PC-3 (cell line): ENCODE measurements around the gene CRHR2. TPM values are rescaled to one million over a fixed set of nuclear protein-coding genes. Genes with fewer than 3 reads are reported as not detected.
A peak's percentile ranks its signal among the peaks of the same experiment; 100 is the strongest.

Experiments
- ATAC-seq: fragments of 200-7000 bp; cut with Tn5 transposase; 2 replicates; pipeline ENCODE4 v1.9.1; 2020; ENCODE audit warnings: mild to moderate bottlenecking, moderate library complexity
- BruUV-seq: library from RNA; stranded (reverse); fragments of 400-500 nt; replicated peaks from 2 replicates; lab custom pipeline; 2021; lab: Mats Ljungman, UMichigan
- CTCF ChIA-PET: fragments of 300-600 bp; sonication (Branson Sonifier 250); formaldehyde crosslinking; loops from one replicate; lab custom pipeline; 2022; ENCODE audit warnings: antibody characterized with exemption; lab: Charles Lee
- POLR2A ChIA-PET: fragments of 300-600 bp; sonication (Branson Sonifier 250); formaldehyde crosslinking; loops from one replicate; lab custom pipeline; 2022; ENCODE audit warnings: antibody characterized with exemption; ENCODE audit not compliant: unreplicated experiment; lab: Charles Lee
- DNase-seq: peaks from one replicate; pipeline ENCODE4 v3.0.0-alpha.2; 2015
- H2AFZ ChIP-seq: fragments of 300-600 bp; sonication (generic); 2 replicates; pipeline ENCODE4 v1.6.0; 2016; ENCODE audit warnings: antibody characterized with exemption, low read length
- H3F3A ChIP-seq: fragments of 300-600 bp; sonication (generic); one replicate; pipeline ENCODE4 v1.6.0; 2017; ENCODE audit warnings: antibody characterized with exemption, low read length, control low read depth, mild to moderate bottlenecking; ENCODE audit not compliant: unreplicated experiment
- H3K27ac ChIP-seq: fragments of 300-600 bp; sonication (generic); 2 replicates; pipeline ENCODE4 v1.5.1; 2016; ENCODE audit warnings: mild to moderate bottlenecking, low read length
- H3K27me3 ChIP-seq: fragments of 300-600 bp; sonication (generic); 2 replicates; pipeline ENCODE4 v1.6.1; 2016; ENCODE audit warnings: low read length, mixed read lengths
- H3K36me3 ChIP-seq: fragments of 300-600 bp; sonication (generic); 2 replicates; pipeline ENCODE4 v1.6.1; 2016; ENCODE audit warnings: low read depth, mixed run types, low read length, mixed read lengths
- H3K4me1 ChIP-seq: fragments of 300-600 bp; sonication (generic); 2 replicates; pipeline ENCODE4 v1.5.1; 2016; ENCODE audit warnings: low read length; ENCODE audit not compliant: insufficient read depth
- H3K4me2 ChIP-seq: fragments of 300-600 bp; sonication (generic); 2 replicates; pipeline ENCODE4 v1.6.0; 2016; ENCODE audit warnings: low read length
- H3K4me3 ChIP-seq: fragments of 300-600 bp; sonication (generic); 2 replicates; pipeline ENCODE4 v1.5.1; 2016; ENCODE audit warnings: mild to moderate bottlenecking, low read length, mixed read lengths
- H3K79me2 ChIP-seq: fragments of 300-600 bp; sonication (generic); 2 replicates; pipeline ENCODE4 v1.6.1; 2017; ENCODE audit warnings: low read length, mixed read lengths
- H3K9ac ChIP-seq: fragments of 300-600 bp; sonication (generic); 2 replicates; pipeline ENCODE4 v1.6.0; 2016; ENCODE audit warnings: mild to moderate bottlenecking, low read length
- H3K9me2 ChIP-seq: fragments of 300-600 bp; sonication (generic); replicated peaks from 2 replicates; pipeline ENCODE4 v1.6.1; 2016; ENCODE audit warnings: mixed run types, low read length, mixed read lengths
- H3K9me3 ChIP-seq: fragments of 300-600 bp; sonication (generic); 2 replicates; pipeline ENCODE4 v1.6.1; 2016; ENCODE audit warnings: low read length, mixed read lengths
- H4K20me1 ChIP-seq: fragments of 300-600 bp; sonication (generic); 2 replicates; pipeline ENCODE4 v1.6.1; 2016; ENCODE audit warnings: low read length, mixed read lengths
- EZH2 ChIP-seq: fragments of 300-600 bp; sonication (generic); IDR thresholded peaks from one replicate; pipeline ENCODE4 v1.6.1; 2017; ENCODE audit warnings: antibody characterized with exemption, mild to moderate bottlenecking, low read length; ENCODE audit not compliant: unreplicated experiment
- EZH2phosphoT487 ChIP-seq: fragments of 300-600 bp; sonication (generic); IDR thresholded peaks from 2 replicates; pipeline ENCODE4 v1.6.1; 2018; ENCODE audit warnings: mild to moderate bottlenecking, antibody characterized with exemption, low read length, borderline replicate concordance
- intact Hi-C: fragments of 100-400 bp; cut with micrococcal nuclease; formaldehyde crosslinking; loops from 2 replicates; pipeline ENCODE4 v1.9.0; 2023
- total RNA-seq: library from RNA; depleted of rRNA; stranded (reverse); fragments of >200 nt; gene quantifications from 2 replicates; pipeline ENCODE4 v1.2.3, GENCODE V29; 2014
- TF ChIP-seq, protein P1 (sequence below): fragments of 300-600 bp; sonication (generic); conservative IDR thresholded peaks from 2 replicates; pipeline ENCODE4 v1.5.1; 2017; ENCODE audit warnings: antibody characterized with exemption, low read depth, mild to moderate bottlenecking, low read length

CRHR2 gene
- total RNA-seq, 1 experiment from 2014 or later = not detected

GRCh38 chr7:30613366-30614325 lies 68.6 kb downstream of the CRHR2 start:
- Histone ChIP-seq H3K9me3 (no peaks in the 10 kb centered on the region), H3K4me1 (no peaks in the 10 kb centered on the region), H3K79me2 (no peaks in the 10 kb centered on the region), H4K20me1 (no peaks in the 10 kb centered on the region), H2AFZ (no peak overlapping the region), H3K27me3 (no peaks in the 10 kb centered on the region), H3K9me2 (no peaks in the 10 kb centered on the region), H3K9ac (no peak overlapping the region), H3K36me3 (peaks cover 72% of the 10 kb centered on the region), H3F3A (no peaks in the 10 kb centered on the region), H3K4me2 (no peak overlapping the region), H3K27ac (no peak overlapping the region), H3K4me3 (no peak overlapping the region)
- POLR2A ChIA-PET = no interaction called here
- CTCF ChIA-PET = interaction anchor here (0.5 kb wide), 1 partner anchor 254 kb away, joined by 9 read pairs; no protein-coding TSS in a partner anchor
- no TSS peak for BruUV-seq
- intact Hi-C loops = no loop called here
- TF ChIP-seq EZH2 (no peak), EZH2phosphoT487 (no peak)
- TF ChIP-seq, protein P1, sequence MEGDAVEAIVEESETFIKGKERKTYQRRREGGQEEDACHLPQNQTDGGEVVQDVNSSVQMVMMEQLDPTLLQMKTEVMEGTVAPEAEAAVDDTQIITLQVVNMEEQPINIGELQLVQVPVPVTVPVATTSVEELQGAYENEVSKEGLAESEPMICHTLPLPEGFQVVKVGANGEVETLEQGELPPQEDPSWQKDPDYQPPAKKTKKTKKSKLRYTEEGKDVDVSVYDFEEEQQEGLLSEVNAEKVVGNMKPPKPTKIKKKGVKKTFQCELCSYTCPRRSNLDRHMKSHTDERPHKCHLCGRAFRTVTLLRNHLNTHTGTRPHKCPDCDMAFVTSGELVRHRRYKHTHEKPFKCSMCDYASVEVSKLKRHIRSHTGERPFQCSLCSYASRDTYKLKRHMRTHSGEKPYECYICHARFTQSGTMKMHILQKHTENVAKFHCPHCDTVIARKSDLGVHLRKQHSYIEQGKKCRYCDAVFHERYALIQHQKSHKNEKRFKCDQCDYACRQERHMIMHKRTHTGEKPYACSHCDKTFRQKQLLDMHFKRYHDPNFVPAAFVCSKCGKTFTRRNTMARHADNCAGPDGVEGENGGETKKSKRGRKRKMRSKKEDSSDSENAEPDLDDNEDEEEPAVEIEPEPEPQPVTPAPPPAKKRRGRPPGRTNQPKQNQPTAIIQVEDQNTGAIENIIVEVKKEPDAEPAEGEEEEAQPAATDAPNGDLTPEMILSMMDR = no peak
- DNase-seq = no peak
- peak; percentile 31 for ATAC-seq

DNA sequence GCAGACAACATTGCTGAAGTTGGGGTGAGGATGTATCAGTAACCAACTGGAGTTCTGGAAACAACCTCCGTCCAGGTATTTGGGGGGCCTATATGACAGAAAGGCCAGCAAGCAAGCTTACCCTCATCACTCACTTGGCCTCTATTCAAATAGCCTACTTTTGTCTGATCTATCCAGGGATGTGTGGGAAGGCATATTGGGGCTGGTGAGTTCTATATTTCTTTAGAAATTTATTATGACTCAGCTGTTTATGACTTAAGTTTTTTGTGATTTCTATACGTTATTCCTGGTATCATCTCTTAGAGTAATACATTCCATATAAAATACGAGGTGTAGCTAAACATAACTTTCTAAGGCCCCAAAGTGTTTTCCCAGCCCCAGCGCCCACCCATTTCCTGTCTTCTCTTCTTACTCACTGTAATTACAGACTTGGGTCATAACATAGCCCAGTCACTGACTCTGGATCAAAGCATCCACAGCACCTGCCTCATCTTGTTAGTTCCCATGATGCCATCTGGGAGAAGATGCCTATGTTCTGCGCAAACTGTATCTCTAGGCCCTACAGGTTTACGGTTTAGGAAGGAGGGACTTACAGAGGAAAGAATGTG lies 69.5 kb downstream of the CRHR2 start:
- POLR2A ChIA-PET = no interaction called here
- Histone ChIP-seq H3K79me2 (no peaks in the 10 kb centered on the region), H3K4me1 (no peaks in the 10 kb centered on the region), H3K4me3 (no peak overlapping the region), H4K20me1 (no peaks in the 10 kb centered on the region), H3F3A (no peaks in the 10 kb centered on the region), H3K9me2 (no peaks in the 10 kb centered on the region), H3K27me3 (no peaks in the 10 kb centered on the region), H3K4me2 (no peak overlapping the region), H3K36me3 (peaks cover 77% of the 10 kb centered on the region), H3K9me3 (no peaks in the 10 kb centered on the region), H2AFZ (no peak overlapping the region), H3K27ac (no peak overlapping the region), H3K9ac (no peak overlapping the region)
- no TSS peak for BruUV-seq
- DNase-seq = no peak
- CTCF ChIA-PET = no interaction called here
- ATAC-seq = no peak; the same call in 1 of the 2 replicates
- intact Hi-C loops = no loop called here
- TF ChIP-seq EZH2 (no peak), EZH2phosphoT487 (no peak)
- TF ChIP-seq, protein P1 = no peak
